Parathyroid adenoma (tissue), 2 donors: Measurements from ENCODE around the gene COL5A2.

Experiments
- H2AFZ ChIP-seq: fragments of 300-600 bp; sonication (generic); one replicate; pipeline ENCODE4 v1.7.0; 2017; ENCODE audit warnings: antibody characterized with exemption, mild to moderate bottlenecking
- H3K27ac ChIP-seq: fragments of 300-600 bp; sonication (generic); one replicate; pipeline ENCODE4 v1.7.0; 2017
- H3K27me3 ChIP-seq: fragments of 300-600 bp; sonication (generic); one replicate; pipeline ENCODE4 v1.7.0; 2017; ENCODE audit warnings: low read length; ENCODE audit not compliant: control insufficient read depth, insufficient read depth
- H3K36me3 ChIP-seq: fragments of 300-600 bp; sonication (generic); one replicate; pipeline ENCODE4 v1.7.0; 2017; ENCODE audit warnings: low read length; ENCODE audit not compliant: control insufficient read depth, insufficient read depth
- H3K4me1 ChIP-seq: fragments of 300-600 bp; sonication (generic); one replicate; pipeline ENCODE4 v1.7.0; 2017; ENCODE audit warnings: control low read depth
- H3K4me2 ChIP-seq: fragments of 300-600 bp; sonication (generic); one replicate; pipeline ENCODE4 v1.7.0; 2017; ENCODE audit warnings: low read length
- H3K4me3 ChIP-seq: fragments of 300-600 bp; sonication (generic); one replicate; pipeline ENCODE4 v1.7.0; 2017; ENCODE audit warnings: low read depth, low read length
- H3K79me2 ChIP-seq: fragments of 300-600 bp; sonication (generic); one replicate; pipeline ENCODE4 v1.7.0; 2017; ENCODE audit warnings: control low read depth
- H3K9ac ChIP-seq: fragments of 300-600 bp; sonication (generic); one replicate; pipeline ENCODE4 v1.7.0; 2017; ENCODE audit warnings: mild to moderate bottlenecking
- H3K9me3 ChIP-seq: fragments of 300-600 bp; sonication (generic); one replicate; pipeline ENCODE4 v1.7.0; 2017; ENCODE audit warnings: low read length; ENCODE audit not compliant: control insufficient read depth
- CTCF ChIP-seq: fragments of 300-600 bp; sonication (generic); IDR thresholded peaks from one replicate; pipeline ENCODE4 v1.7.0; 2017; ENCODE audit warnings: antibody characterized with exemption, mild to moderate bottlenecking
- donor health status: primary hyperparathyroidism.

The COL5A2 gene

GRCh38 chr2:189143925-189144324, 35.6 kb downstream of the COL5A2 start:
- H3K4me3 ChIP-seq, result no peak overlapping the region
- H3K79me2 ChIP-seq, result no peaks in the 10 kb centered on the region
- no peaks in the 10 kb centered on the region for H3K27me3 ChIP-seq
- no peak overlapping the region for H3K27ac ChIP-seq
- no peak for TF ChIP-seq CTCF
- H3K36me3 ChIP-seq, result no peaks in the 10 kb centered on the region
- H3K9me3 ChIP-seq, result no peaks in the 10 kb centered on the region
- no peak overlapping the region for H3K4me2 ChIP-seq
- H3K4me1 ChIP-seq, result no peaks in the 10 kb centered on the region
- H2AFZ ChIP-seq, result no peak overlapping the region
- no peak overlapping the region for H3K9ac ChIP-seq

- H3K4me3 ChIP-seq, result no peak overlapping the region
- H3K79me2 ChIP-seq, result no peaks in the 10 kb centered on the region
- H3K27ac ChIP-seq, result no peak overlapping the region
- no peak overlapping the region for H2AFZ ChIP-seq
- no peaks in the 10 kb centered on the region for H3K36me3 ChIP-seq
- peak; percentile 44 for TF ChIP-seq CTCF
- H3K9ac ChIP-seq, result no peak overlapping the region
- no peaks in the 10 kb centered on the region for H3K27me3 ChIP-seq
- H3K4me1 ChIP-seq, result no peaks in the 10 kb centered on the region
- H3K4me2 ChIP-seq, result no peak overlapping the region
- no peaks in the 10 kb centered on the region for H3K9me3 ChIP-seq
Observed at GRCh38 chr2:189142893-189143759, 36.4 kb downstream of the COL5A2 start.

- no peaks in the 10 kb centered on the region for H3K36me3 ChIP-seq
- no peak overlapping the region for H3K27ac ChIP-seq
- H3K9me3 ChIP-seq, result no peaks in the 10 kb centered on the region
- H3K27me3 ChIP-seq, result no peaks in the 10 kb centered on the region
- no peak overlapping the region for H3K4me3 ChIP-seq
- TF ChIP-seq CTCF, result no peak
- H3K79me2 ChIP-seq, result no peaks in the 10 kb centered on the region
- no peak overlapping the region for H3K9ac ChIP-seq
- no peaks in the 10 kb centered on the region for H3K4me1 ChIP-seq
- no peak overlapping the region for H3K4me2 ChIP-seq
- no peak overlapping the region for H2AFZ ChIP-seq
Observed at GRCh38 chr2:189138800-189139199, 40.8 kb downstream of the COL5A2 start.

- H3K79me2 ChIP-seq, result no peaks in the 10 kb centered on the region
- H3K27me3 ChIP-seq, result no peaks in the 10 kb centered on the region
- no peak overlapping the region for H2AFZ ChIP-seq
- no peak overlapping the region for H3K9ac ChIP-seq
- no peak overlapping the region for H3K27ac ChIP-seq
- no peak overlapping the region for H3K4me3 ChIP-seq
- no peak for TF ChIP-seq CTCF
- H3K4me2 ChIP-seq, result no peak overlapping the region
- no peaks in the 10 kb centered on the region for H3K36me3 ChIP-seq
- H3K4me1 ChIP-seq, result no peaks in the 10 kb centered on the region
- no peaks in the 10 kb centered on the region for H3K9me3 ChIP-seq
Observed at GRCh38 chr2:189137519-189137918, 42.0 kb downstream of the COL5A2 start.

GRCh38 chr2:189134485-189134884, 45.1 kb downstream of the COL5A2 start:
- no peaks in the 10 kb centered on the region for H3K9me3 ChIP-seq
- no peaks in the 10 kb centered on the region for H3K36me3 ChIP-seq
- TF ChIP-seq CTCF, result no peak
- H3K27me3 ChIP-seq, result no peaks in the 10 kb centered on the region
- H3K27ac ChIP-seq, result no peak overlapping the region
- no peaks in the 10 kb centered on the region for H3K4me1 ChIP-seq
- H3K79me2 ChIP-seq, result no peaks in the 10 kb centered on the region
- no peak overlapping the region for H3K4me3 ChIP-seq
- H3K4me2 ChIP-seq, result no peak overlapping the region
- no peak overlapping the region for H3K9ac ChIP-seq
- H2AFZ ChIP-seq, result no peak overlapping the region
